Stimulated activated CD8-positive, alpha-beta memory T cell treated with anti-CD3 and anti-CD28 coated beads, Interleukin-2, amount 100 ng/mL, for 1 hour (primary cell): Measurements from ENCODE around the gene INTS2.
"Not testable (repeated sequence)": the region's sequence is repeated elsewhere in the genome, so short reads cannot be mapped to it uniquely, and the experiment has no call there.

ENCODE experiments used
- DNase-seq, 2 donors: peaks; one replicate each; pipeline ENCODE4 v3.0.0-alpha.2; 2020; ENCODE audit warnings: low read depth in 2 of 2

Gene INTS2

DNA sequence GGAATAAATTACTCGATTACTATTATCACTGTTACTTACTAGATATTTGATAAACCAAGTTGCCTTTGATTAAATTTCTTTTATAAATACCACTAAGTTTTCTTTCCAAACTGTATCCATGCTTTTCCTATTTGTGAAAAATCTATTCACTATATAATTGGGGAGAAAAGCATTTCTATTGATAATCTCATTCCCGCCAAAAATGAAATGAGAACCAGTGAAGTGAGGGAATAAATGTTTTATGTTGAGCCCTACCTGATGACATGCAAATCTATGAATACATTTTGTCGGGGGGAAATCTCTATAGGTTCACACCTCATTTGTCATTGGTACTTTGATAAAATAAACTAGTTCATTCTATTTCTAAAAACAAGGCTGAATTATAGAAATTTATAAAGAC lies 80.1 kb downstream of the INTS2 start:
- DNase-seq = no peak

DNA sequence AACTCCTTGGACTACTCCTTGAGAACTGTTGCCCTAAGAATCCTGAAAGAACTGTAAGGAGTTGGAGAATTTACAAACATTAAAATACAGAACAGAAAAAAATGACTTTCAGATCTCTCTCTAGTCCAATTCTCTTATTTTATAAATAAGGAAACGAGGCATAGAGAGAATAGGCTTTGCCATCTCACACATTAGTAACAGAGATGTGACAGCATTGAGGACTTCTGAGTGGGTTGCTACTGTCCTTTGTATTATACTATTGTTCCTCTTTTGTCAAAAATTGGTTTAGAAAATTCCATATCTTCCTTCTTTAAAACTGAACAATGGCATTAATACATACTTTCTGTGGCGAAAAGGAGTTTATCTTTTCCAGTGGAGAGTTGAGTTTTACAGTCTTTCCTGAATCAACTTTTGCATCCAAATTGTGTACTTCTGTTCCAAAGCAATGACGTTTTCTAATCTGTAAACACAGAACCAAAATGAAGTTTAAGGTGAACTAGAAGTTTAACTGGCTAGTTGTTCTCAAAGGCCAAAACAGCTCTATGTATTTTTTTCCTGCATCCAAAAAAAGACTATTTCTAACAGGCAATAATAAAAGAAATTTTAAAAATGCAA lies 80.9 kb downstream of the INTS2 start:
- no peak for DNase-seq

DNA sequence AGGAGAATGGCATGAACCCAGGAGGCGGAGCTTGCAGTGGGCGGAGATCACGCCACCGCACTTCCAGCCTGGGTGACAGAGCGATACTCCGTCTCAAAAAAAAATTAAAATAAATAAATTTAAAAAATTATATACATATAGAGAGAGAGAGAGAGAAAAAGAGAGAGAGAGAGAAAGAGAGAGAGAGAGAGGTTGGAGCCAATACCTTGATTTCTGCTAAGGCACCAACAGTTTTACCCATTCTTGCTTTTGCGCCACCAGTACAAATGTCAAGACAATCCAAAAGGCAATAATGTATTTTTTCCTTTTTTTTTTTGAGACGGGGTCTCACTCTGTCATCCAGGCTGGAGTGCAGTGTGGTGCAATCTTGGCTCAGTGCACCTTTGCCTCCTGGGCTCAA lies 81.7 kb downstream of the INTS2 start:
- DNase-seq = no peak

DNA sequence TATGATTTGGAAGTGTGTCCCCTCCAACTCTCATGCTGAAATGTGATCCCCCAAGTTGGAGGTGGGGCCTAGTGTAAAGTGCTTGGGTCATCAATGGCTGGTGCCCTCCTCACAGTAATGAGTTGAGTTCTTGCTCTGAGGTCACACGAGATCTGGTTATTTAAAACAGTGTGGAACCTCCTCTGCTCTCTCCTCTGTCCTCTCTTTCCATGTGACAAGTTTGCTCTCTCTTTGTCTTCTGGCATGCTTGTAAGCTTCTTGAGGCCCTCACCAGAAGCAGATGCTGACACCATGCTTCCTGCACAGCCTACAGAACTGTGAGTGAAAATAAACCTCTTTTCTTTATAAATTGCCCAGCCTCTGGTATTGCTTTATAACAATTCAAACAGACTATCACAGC lies 84.3 kb downstream of the INTS2 start:
- DNase-seq = no peak

DNA sequence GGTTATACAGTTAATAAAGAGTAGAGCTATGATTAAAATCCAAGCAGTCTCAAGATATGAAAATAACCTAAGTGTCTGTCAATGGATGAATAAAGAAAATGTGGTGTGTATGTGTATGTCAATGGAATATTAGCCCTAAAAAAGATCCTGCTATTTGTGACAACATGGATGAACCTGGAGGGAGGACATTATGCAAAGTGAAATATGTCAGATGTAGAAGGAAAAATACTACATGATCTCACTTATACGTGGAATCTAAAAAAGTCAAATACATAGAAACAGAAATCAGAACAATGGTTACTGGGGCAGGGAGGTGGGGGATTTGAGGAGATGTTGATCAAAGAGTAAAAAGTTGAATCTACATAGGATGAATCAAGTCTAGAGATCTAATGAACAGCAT lies 84.9 kb downstream of the INTS2 start:
- no peak for DNase-seq

DNA sequence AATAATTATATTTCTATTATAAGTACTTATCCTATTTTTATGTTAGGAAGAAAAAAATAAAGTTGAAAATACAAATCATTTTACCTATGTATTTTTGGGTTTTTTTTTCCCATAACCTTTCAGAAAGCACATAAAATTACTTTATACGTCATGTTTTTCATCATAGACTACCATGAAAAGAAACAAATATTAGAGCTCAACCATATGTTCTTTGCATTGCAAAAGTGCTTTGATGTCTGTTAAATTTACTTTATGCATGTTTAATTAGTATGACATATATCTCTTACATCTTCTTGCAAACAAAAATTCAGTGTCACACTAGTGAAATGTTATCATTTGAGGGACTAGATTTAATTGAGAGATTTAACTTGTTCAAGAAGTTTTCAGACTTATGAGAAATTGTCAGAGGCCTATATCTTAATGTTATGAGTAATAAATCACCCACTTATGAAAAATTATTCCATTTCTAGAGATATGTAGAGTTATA lies 88.4 kb downstream of the INTS2 start:
- no peak for DNase-seq

DNA sequence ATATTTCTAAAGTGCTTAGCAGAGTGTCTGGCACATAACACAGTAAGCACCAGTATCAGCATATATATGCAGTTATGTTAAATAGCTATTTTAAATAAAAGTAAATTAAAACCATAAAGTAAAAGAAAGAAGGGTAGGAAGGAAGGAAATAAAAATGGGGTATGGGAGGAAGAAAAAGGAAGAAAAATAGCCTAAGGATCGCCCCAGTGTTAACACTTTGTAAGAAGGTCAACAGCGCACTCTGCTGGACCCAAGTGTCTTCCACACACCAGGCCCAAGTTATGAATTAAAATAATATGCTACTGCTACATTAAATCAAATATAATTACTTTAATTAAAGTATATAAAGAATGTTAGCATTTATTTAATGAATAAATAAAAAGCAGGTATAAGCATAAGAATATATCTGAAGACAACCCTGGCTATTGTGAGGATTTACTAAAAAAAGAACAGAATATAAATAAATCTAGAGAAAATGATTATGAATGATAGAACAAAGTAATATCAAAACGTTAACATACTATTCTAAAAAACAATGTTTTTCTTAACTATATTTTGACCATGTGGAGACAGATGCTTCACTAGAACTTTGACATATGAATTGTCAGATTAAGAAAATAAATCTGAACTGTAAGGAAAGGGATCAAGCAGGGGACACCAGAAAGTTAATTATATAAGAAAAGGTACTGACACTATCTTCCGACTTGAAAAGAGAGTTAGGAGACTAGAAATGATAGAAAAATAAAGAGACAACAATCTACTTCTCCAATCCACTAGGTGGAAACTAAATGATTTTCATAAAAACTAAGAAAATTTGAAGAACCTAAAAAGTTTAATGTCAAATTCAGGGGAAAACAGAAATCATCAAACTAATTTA lies 90.4 kb downstream of the INTS2 start:
- peak in 1 of 2 donors; percentile 17 for DNase-seq

DNA sequence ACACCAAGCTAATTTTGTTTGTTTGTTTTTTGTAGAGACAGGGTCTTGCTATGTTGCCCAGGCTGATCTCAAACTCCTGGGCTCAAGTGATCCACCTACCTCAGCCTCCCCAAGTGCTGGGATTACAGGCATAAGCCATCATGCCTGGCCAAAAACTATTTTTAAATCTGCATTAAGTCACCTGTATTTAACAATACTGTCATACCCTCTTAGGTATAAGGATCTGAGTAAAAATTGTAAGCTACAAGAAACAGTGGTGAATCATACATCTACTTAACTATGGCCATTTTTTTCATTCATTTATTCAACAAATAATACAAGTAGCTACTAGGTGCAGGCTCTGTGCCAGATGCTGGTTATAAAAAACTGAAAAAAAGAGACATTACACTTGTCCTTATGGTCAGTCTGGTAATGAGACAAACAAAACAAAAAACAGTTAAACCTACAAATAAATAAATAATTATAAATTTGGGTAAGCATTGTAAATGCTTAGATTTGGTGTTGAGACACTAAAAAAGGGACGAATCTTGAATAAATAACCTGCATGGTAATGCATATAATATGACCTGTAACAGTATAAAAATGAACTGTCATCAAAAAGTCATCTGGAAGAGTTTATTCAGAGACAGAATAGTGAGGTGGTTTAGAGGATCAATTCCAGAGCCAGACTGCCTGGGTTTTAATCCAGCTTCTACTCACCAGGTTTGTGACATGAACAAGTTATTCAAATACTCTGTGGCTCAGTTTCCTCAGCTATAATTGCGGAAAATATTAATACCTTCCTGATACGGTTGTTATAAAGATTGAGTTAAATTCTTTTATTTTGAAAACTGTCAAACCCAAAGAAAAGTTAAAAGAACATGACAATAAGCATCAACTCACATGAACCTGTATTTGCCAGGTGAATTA lies 91.3 kb downstream of the INTS2 start:
- DNase-seq = no peak

DNA sequence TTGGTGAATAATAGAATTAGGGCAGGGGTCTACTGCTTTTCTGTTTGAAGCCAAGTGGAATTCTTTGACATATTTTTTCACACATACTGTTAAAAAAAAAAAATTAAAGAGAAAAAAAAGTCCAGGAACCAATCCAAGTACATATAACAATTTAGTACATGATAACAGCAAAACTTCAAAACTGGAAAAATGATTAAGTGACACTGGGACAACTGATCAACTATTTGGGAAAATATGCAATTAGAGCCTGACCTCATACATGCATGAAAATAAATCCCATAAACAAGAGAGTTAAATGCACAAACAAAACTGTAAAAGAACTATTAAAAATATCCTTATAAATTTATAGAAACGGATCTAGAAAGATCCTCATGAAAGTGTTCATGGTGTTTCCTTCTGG lies 92.2 kb downstream of the INTS2 start:
- DNase-seq = no peak

DNA sequence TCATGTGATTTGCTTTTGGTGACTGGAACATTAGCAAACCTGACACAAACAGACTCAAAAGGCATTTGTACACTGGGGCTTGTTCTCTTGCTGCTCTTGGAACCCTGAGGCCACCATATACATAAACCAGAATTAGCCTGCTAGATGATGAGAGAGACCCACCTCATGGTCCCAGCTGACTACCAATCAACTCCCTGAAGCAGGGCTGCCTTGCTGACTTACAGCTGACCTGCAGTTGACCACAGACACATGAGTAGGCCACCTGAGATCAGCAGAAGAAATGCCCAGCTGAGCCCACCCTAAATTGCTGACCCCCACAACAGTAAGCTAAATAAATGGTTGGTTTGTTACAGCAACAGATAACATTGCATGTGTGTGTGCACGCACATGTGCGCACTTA lies 93.2 kb downstream of the INTS2 start:
- no peak for DNase-seq

DNA sequence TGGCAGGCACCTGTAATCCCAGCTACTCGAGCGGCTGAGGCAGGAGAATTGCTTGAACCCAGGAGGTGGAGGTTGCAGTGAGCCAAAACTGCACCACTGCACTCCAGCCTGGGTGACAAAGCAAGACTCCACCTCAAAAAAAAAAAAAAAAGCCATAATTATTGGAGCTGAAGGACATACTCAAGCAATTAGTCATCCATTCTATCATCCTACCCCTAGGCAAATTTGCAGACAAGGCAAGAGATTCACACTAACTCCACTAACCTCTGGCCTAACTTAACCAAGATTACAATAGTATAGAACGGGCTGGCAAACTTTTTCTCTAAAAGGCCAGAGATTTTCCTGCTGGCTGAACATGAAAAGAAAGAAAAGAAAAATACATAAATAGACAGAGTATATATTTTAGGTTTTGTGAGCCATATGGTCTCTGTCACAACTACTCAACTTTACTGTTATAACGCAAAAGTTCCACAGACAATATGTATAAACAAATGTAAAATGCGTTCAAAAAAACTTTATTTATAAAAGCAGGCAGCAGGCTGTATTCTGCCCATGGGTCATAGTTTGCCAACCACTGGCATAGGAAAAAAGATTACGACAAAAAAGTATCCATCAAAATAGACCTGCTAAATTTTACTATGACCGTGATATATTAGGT lies 94.1 kb downstream of the INTS2 start:
- DNase-seq = no peak

DNA sequence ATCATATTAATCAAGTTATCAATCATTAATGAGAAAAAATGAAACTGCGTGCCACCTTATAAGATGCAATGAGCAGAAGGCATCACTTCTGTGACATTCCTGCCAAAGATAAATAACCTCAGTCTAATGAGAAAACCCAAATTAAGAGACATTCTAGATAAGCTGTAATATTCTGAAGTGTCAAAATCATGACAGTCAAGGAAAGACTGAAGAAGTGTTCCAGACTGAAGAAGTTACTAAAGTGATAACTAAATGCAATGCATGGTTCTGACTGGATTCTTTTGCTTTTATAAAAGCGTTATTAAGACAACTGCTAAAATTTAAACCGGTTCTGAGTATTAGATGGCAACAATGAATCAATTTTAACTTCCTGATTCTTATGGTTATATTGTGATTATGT lies 95.3 kb downstream of the INTS2 start:
- DNase-seq = no peak

DNA sequence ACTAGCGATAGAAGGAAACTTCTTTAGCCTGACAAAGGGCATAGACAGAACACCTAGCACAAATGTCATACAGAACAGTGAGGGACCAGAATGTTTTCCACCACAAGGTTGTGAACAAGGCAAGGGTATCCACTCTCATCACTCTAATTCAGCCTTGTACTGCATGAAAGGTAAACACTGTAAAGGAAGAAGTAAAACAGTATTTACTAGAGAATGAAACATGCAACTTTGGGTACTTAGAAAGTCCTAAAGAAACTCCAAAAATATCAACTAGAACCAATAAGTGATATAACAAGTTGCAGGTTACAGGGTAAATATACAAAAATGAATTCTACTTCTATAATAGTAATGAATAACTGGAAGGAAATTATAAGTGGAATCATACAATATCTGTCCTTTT lies 96.7 kb downstream of the INTS2 start:
- DNase-seq = no peak

DNA sequence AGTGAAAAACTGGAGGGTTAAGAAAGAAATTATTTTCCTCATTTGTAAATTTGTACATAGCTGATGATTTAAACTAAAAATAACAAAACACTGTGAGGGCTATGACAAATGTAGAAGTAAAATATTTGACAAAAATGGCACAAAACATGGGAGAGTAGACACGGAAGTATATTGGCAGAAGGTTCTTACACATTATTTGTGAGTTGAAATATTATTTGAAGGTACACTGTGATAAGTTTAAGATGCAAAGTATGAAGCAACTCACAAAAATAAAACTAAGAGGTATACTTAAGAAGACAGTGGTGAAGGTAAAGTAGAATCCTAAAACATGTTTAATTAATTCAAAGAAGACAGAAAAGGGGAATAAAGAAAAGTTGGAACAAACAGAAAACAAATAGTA lies 99.1 kb downstream of the INTS2 start:
- no peak for DNase-seq

DNA sequence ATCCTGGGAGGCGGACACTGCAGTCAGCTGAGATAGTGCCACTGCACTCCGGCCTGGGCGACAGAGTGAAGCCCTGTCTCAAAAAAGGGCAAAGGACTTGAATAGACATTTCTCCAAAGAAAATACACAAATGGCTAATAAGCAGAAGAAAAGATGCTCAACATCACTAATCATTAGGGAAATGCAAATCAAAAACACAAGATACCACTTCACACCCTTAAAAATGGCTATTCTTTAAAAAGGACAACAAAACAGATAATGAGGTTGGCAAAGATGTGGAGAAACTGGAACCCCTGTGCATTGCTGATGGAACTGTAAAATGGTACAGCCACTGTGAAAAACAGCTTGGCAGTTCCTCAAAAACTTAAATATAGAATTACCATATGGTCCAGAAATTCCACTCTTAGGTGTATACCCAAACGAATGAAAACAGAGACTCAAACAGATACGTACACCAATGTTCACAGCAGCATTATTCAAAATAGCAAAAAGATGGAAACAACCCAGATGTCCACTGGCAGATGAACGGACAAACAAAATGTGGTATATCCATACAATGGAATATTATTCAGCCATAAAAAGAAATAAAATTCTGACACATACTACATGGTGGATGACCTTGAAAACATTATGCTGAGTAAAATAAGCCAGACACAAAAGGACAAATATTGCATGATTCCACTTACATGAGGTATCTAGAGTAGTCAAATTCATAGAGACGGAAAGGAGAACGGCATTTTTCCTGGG lies 100.0 kb downstream of the INTS2 start:
- no peak for DNase-seq

DNA sequence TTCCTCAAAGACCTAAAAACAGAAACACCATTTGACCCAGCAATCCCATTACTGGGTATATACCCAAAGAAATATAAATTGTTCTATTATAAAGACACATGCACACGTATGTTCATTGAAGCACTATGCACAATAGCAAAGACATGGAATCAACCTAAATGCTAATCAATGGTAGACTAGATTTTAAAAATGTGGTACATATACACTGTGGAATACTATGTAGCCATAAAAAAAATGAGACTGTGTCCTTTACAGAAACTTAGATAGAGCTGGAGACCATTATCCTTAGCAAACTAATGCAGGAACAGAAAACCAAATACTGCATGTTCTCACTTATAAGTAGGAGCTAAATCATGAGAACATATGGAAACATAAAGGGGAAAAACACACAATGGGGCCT lies 100.9 kb downstream of the INTS2 start:
- DNase-seq = not testable (repeated sequence)

DNA sequence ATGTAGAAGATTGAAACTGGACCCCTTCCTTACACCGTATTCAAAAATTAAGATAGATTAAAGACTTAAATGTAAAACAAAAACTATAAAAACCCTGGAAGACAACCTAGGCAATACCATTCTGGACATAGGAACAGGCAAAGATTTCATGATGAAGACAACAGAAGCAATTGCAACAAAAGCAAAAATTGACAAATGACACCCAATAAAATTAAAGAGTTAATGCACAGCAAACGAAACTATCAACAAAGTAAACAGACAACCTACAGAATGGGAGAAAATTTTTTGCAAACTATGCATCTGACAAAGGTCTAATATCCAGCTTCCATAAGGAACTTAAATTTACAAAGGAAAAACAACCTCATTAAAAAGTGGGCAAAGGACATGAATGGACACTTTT lies 101.6 kb downstream of the INTS2 start:
- not testable (repeated sequence) for DNase-seq

DNA sequence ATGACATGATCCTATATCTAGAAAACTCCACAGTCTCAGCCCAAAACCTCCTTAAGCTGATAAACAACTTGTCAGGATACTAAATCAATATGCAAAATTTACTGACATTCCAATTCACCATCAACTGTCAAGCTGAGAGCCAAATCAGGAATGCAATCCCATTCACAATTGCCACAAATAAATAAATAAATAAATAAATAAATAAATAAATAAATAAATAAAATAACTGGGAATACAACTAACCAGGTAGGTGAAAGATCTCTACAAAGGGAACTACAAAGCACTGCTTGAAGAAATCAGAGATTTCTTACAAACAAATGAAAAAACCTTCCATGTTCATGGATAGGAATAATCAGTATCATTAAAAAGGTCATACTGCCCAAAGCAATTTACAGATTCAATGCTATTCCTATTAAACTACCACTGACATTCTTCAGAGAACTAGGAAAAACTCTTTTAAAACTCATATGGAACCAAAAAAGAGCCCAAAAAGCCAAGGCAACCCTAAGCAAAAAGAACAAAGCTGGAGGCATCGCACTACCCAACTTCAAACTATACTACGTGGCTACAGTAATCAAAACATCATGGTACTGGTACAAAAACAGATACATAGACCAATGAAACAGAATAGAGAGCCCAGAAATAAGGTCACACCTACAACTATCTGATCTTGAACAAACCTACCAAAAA lies 102.2 kb downstream of the INTS2 start:
- DNase-seq = no peak

DNA sequence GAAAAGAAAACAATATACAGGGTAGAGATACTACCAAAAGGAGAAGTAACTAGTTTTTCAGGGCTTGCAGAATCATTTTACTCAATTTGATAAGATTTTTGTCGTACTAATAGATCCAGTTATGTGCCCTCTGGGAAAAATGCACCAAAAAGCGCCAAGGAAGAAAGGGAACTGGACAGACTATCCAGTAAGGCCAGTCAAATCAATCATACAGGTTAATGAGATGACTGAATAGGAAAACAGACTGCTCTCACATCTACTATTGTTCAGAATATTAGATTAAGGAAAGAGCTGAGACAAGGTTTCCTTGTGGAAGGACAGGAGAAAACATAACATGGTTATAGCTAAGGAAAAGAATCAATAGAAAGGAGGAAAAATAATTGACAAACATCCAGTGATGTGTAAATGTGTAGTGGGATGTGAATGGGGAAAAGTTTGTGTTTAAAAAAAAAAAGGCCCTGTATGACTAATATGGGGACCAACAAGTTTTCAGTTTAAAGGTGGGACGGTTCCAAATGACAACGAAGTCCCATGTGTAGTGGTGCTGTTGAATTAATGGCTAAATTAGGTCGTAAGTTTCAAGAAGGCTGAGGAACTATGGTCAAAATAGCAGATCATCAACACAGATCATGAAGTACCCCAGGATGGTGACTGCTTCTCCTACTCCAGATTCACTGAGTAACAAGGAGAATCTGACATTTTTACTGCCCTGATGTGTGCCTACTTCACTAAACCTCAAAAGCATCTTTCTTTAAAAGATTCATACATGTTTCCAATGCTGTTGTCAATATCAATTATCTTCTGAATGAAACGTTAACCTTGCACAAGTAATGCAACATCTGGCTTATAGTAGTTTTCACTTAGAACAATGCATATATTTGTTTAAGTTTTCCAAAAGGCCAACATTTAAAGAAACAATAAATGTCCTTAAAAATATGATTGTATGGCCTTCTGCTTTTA lies 105.2 kb downstream of the INTS2 start:
- no peak for DNase-seq
